Loucy (cell line): ENCODE data around the gene EML1.

Source experiments
- EZH2phosphoT487 ChIP-seq: fragments of 200-600 bp; IDR thresholded peaks from 2 replicates; pipeline ENCODE4 v1.6.1; 2018; ENCODE audit warnings: antibody characterized with exemption, mild to moderate bottlenecking, moderate library complexity, borderline replicate concordance
- TF ChIP-seq, protein P1 (sequence below): fragments of 200-600 bp; sonication (generic); conservative IDR thresholded peaks from 2 replicates; pipeline ENCODE4 v1.5.1; 2014; ENCODE audit warnings: mild to moderate bottlenecking, antibody characterized with exemption, low read length

GRCh38 chr14:99822800-99823455 is 29.7 kb downstream of the EML1 start:
- TF ChIP-seq, protein P1, sequence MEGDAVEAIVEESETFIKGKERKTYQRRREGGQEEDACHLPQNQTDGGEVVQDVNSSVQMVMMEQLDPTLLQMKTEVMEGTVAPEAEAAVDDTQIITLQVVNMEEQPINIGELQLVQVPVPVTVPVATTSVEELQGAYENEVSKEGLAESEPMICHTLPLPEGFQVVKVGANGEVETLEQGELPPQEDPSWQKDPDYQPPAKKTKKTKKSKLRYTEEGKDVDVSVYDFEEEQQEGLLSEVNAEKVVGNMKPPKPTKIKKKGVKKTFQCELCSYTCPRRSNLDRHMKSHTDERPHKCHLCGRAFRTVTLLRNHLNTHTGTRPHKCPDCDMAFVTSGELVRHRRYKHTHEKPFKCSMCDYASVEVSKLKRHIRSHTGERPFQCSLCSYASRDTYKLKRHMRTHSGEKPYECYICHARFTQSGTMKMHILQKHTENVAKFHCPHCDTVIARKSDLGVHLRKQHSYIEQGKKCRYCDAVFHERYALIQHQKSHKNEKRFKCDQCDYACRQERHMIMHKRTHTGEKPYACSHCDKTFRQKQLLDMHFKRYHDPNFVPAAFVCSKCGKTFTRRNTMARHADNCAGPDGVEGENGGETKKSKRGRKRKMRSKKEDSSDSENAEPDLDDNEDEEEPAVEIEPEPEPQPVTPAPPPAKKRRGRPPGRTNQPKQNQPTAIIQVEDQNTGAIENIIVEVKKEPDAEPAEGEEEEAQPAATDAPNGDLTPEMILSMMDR = no peak
- TF ChIP-seq EZH2phosphoT487 = no peak
